LNCAP (cell line): Measurements from ENCODE around the gene DNASE1.

Experiments used
- TF ChIP-seq, protein P1 (sequence below): fragments of 450-650 bp; IDR thresholded peaks from 2 replicates; pipeline ENCODE4 v1.5.1; 2017; ENCODE audit warnings: mild to moderate bottlenecking

DNASE1 gene

DNA sequence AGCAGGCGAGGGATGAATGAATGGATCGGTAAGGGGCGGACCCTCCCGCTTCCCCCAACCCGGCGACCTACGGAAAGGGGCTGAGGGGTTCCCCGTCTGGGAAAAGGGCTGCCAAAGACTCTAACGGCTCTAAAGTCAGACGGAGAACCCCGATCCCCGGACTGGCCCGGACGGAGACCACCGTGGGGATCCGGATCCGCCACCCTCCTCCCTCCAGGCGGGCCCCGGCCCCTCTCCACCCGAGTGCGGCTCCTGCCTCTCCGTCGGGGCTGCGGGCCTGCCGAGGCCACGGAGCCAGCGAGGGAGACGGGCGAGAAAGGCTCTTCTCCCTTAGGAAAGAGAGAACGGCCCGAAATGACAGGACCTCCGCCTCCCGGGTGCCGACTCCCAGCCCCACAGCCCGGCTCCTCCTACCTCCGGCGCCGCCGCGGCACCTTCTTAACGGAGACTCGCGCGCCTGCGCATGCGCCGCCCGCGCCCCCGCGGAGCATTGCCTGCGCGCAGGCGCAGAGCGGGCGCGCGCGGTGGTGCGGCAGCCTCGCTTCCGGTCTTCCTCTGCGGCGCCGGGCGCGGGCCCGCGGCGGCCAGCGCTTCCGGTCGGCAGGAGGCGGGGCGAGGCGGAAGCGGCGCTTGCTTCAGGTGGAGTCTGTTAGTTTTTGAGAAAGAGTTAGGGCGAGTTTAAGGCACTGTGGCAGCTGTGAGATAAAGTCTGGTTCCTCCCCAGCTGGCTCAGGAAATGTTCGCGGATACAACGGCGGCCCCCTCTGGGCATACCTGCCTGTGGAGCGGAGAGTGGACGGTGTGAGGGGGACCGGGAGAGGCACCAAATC, 43.1 kb upstream of the DNASE1 start, which contains the start of gene SLX4:
SLX4 (minus strand) TSS at position 461 of the 830 bp plus-strand sequence. CDS start 2,642 bp downstream, outside the sequence.
- TF ChIP-seq, protein P1, sequence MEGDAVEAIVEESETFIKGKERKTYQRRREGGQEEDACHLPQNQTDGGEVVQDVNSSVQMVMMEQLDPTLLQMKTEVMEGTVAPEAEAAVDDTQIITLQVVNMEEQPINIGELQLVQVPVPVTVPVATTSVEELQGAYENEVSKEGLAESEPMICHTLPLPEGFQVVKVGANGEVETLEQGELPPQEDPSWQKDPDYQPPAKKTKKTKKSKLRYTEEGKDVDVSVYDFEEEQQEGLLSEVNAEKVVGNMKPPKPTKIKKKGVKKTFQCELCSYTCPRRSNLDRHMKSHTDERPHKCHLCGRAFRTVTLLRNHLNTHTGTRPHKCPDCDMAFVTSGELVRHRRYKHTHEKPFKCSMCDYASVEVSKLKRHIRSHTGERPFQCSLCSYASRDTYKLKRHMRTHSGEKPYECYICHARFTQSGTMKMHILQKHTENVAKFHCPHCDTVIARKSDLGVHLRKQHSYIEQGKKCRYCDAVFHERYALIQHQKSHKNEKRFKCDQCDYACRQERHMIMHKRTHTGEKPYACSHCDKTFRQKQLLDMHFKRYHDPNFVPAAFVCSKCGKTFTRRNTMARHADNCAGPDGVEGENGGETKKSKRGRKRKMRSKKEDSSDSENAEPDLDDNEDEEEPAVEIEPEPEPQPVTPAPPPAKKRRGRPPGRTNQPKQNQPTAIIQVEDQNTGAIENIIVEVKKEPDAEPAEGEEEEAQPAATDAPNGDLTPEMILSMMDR, result no peak

DNA sequence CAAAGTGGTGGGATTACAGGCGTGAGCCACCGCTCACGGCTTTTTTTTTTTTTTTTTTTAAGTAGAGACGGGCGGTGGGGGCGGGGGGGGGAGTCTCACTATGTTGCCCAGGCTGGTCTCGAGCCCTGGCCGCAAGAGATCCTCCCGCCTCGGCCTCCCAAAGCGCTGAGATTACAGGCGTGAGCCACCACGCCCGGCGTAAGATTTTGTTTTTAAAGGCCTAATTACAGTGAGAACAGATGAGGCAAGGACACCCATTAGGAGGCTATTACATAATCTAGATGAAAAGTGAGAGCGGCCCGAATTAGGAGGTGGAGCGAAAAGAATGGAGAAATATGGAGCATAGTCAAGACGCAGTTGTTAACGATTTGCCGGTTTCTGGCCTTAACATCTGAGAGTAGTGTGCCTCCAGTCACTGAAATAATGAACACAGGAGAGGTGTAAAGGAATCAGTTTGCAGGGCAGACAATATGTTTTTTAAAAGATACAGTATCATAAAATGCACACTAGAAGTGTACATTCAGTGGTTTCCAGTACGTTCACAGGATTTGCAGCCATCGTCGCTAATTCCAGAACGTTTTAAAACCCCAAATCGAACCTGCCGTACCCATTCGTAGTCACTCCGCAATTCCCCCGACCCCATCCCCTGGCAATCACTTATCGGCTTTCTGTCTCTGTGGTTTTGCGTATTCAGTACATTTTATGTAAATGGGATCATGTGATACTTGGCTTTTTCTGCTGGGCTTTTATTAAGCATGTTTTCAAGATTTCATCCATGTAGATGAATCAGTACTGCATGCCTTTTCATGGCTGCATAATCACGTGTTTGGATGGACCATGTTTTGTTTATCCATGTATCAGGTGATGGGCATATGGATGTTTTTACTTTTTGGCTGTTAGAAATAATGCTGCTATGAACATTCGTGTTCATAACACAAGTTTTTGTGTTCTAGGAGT, 41.7 kb upstream of the DNASE1 start:
- TF ChIP-seq, protein P1, result no peak

DNA sequence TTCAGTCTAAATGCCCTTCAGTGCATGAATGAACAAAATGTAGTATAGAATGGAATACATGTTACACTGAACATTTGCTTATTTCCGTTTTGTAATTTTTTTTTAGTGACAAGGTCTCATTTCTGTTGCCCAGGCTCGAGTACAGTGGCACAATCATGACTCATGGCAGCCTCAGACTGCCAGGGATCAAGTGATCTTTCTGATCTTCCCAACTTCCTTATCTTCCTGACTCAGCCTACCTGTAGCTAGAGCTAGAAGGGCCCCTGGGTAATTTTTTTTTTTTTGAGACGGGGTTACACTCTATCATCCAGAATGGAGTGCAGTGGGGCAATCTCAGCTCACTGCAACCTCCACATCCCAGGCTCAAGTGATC, 35.7 kb upstream of the DNASE1 start:
- TF ChIP-seq, protein P1, result no peak

DNA sequence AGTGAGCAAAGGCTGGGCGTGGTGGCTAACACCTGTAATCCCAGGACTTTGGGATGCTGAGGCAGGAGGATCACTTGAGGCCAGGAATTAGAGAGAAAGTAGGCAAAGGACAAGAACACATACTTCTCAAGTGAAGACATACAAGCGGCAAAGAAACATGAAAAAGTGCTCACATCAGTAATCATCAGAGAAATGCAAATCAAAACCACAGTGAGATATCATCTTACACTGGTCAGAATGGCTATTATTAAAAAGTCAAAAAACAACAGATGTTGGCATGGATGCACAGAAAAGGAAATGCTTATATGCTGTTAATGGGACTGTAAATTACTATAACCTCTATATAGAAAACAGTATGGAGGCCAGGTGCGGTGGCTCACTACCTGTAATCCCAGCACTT, 30.8 kb upstream of the DNASE1 start:
- TF ChIP-seq, protein P1, result no peak

DNA sequence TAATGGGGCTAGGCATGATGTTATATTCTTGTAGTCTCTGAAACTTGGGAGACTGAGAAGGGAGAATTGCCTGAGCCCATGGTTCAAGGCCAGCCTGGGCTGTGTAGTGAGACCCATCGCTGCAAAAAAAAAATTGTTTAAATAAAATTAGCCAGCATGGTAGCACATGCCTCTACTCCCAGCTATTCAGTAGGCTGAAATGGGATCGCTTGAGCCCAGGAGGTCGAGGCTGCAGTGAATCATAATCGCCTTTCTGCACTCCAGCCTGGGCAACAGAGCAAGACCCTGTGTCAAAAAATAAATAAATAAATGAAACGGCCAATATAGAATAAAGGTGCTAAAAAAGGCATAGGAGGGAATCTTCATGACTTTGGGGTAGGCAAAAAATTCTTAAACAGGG, 29.2 kb upstream of the DNASE1 start:
- TF ChIP-seq, protein P1, result no peak

DNA sequence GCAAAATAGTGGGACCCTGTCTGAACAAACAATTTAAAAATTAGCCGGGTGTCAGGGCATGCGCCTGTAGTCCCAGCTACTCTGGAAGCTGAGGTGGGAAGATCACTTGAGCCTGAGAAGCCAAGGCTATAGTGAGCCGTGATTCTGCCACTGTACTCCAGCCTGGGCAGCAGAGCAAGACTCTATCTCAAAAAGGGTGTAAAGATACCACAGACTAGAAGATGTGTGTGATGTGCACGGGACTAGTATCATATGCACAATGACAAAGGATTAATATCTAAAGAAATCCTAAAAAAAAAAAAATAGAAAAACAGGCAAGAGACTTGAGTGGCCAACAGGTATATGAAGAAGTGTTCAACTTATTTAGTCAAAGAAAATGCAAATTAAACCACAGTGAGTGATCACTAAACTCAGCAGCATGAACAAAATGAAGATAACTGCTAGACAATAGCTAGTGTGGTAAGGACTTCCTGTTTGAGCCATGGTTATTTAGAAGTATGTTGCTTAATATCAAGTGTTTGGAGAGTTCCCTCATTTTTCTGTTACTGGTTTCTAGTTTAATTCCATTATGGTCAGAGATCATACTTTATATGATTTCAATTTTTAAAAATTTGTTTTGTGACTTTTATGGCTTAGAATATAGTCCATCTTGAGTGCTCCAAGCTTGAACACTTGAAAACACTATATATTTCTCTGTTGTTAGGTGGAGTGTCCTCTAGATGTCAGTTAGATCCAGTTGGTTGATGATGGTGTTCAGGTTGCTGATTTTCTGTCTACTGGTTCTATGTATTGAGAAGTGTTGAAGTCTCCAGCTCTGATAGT, 28.4 kb upstream of the DNASE1 start:
- TF ChIP-seq, protein P1, result no peak

DNA sequence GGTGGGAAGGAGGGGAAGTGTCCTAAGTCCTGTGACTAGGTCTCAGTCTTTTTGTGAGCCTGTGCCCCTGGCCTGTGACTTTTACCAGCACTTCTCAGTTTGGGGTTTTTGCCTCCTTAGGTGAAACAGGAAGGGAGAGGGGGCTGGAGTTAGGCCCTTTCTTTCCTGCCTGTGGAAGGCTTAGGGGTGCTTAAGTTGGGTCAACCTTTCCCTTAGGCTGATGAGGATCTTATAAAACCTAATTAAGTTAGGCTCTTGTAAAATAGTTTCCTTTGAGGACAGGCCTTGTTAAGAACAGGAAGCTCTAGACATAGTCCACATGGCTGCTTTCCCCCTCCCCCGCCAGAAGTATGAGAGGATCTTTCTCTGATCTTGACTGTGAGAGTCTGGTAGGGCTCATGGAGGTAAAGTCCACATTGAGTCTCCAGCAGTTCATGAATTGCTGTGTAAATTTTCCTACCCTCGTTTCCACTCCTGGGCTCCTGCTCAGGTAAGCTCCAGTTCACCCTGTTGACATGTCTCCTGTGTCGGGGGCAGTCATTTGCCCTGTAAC, 17.0 kb upstream of the DNASE1 start:
- TF ChIP-seq, protein P1, result no peak
